C1 segment of cervical spinal cord (tissue), 14 donors: ENCODE data around the gene CBFA2T2.
"Not testable (repeated sequence)": the region's sequence is repeated elsewhere in the genome, so short reads cannot be mapped to it uniquely, and the experiment has no call there.

Experiments
- DNase-seq, 14 donors: peaks; one replicate each; lab custom pipeline; 2025; lab: John Stamatoyannopoulos, UW

CBFA2T2 gene

DNA sequence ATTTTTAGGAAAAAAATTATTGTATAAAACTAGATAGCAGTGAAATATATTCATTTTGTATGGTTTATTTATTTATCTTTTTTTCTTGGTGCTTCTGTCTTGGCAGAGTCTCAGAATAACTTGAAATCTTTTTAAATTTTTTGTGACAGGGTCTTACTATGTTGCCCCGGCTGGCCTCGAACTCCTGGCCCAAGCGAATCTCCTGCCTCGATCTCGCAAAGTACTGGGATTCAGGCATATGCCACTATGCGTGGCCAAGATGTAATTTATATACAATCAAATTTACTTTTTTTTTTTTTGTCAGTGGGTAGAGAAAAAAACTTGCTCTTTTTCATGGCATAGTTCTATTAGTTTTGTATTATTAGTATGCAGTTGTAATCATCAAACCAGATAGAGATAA is 13.7 kb downstream of the CBFA2T2 start:
- DNase-seq = no peak

- DNase-seq = no peak
Measured at GRCh38 chr20:33506576-33506975, 16.7 kb downstream of the CBFA2T2 start.

GRCh38 chr20:33507461-33507860 is 17.6 kb downstream of the CBFA2T2 start:
- DNase-seq = no peak

DNA sequence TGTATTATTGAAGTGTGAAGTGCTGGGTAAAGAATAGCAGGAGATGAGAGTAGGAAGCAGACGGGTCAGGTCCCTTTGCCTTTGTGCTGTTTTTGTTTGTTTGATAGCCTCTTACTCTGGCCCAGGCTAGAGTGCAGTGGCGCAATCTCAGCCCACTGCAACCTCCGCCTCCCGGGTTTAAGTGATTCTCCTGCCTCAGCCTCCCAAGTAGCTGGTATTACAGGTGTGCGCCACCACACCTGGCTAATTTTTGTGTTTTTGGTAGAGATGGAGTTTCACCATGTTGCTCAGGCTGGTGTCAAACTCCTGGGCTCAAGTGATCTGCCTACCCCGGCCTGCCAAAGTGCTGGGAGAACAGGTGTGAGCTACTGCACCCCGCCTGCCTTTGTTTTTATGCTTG is 18.1 kb downstream of the CBFA2T2 start:
- not testable (repeated sequence) for DNase-seq

DNA sequence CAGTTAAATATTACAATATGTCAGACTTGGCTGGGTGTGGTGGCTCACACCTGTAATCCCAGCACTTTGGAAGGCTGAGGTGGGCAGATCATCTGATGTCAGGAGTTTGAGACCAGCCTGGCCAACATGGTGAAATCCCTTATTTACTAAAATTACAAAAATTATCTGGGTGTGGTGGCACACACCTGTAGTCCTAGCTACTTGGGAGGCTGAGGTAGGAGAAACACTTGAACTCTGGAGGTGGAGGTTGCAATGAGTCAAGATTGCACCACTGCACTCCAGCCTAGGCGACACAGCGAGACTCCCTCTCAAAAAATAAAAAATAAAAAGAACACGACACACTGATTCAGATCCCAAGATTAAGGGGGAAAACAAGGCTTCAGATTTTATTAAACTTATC is 19.2 kb downstream of the CBFA2T2 start:
- not testable (repeated sequence) for DNase-seq

DNA sequence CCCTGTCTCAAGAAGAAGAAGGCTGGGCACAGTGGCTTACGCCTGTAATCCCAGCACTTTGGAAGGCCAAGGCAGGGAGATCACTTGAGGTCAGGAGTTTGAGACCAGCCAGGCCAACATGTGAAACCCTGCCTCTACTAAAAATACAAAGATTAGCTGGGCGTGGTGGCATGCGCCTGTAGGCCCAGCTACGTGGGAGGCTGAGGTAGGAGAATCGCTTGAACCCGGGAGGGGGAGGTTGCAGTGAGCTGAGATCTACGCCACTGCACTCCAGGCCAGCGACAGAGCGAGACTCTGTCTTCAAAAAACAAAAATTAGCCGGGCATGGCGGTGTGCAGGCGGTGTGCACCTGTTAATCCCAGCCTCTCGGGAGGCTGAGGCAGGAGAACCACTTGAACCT is 22.0 kb downstream of the CBFA2T2 start:
- DNase-seq = not testable (repeated sequence)

DNA sequence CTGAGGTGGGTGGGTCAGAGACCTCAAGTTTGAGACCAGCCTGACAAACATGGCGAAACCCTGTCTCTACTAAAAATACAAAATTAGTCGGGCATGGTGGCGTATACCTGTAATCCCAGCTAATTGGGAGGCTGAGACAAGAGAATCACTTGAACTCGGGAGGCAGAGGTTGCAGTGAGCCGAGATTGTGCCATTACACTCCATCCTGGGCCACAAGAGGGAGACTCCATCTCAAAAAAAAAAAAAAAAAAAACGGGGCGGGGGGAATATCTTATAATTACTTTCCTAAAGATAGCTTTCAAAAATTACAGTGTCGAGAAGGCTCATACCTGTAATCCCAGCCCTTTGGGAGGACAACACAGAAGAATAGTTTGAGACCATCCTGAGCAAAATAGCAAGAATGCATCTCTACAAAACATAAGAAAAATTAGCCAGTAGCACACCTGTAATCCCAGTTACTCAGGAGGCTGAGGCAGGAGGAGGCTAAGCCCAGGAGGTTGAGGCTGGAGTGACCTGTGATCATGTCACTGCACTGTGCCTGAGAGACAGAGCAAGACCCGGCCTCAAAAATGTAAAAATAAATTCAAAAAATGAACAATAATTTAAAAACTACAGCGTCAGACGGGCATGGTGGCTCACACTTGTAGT is 25.8 kb downstream of the CBFA2T2 start:
- DNase-seq = no peak

GRCh38 chr20:33516882-33517281 is 27.0 kb downstream of the CBFA2T2 start:
- no peak for DNase-seq

DNA sequence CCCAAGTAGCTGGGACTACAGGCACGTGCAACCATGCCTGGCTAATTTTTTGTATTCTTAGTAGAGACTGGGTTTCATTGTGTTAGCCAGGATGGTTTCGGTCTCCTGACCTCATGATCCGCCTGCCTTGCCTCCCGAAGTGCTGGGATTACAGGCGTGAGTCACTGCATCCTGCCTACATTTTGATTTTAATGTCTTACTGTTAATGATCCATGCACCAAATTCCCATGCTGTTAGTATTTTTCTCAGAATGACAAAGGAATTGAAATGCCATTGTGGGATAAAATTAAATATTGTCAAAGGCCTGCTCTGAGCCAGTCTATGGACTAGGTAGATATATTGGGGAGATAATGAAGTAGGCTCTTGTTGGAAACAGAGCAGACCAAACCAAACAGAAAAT is 28.2 kb downstream of the CBFA2T2 start:
- DNase-seq = no peak

GRCh38 chr20:33521461-33521860 is 31.6 kb downstream of the CBFA2T2 start:
- DNase-seq = no peak

GRCh38 chr20:33522256-33522820 is 32.4 kb downstream of the CBFA2T2 start:
- DNase-seq = no peak

DNA sequence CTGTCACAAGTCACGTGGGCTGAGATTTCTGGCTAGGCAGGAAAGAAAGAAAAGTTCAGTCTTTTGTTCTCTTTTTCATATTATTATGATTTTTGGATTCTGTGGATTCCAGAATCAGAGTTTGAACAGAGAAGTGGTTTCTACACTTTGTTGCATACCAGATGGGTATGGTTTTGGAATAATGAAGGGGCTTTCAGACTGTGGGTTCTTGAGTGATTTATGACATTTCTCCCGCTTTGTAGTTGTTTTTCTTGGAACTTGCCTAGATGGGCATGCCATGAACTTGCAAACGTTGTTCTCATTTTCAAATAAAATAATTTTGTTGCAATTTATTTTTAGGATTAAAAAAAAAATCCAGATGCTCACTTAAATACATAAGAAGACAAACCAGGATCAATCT is 34.4 kb downstream of the CBFA2T2 start:
- no peak for DNase-seq

DNA sequence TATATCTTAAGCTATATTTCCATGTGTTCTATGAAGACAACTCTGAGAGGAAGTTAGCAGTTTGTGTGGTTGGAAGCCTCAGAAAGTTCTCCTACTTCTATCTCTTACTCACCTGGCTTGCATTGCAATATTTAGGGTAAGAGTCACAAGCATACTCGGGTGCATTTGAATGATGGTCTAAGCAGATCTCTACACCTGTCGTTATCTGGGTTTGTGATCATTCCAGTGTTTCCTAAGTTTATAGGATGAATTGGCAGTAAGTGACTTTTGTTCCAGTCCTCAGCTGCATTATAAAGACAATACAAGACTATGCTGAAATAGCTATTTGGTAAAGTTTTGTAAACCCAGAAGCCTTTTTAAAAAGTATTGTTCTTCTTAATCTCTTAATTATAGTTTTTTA is 36.9 kb downstream of the CBFA2T2 start:
- DNase-seq = no peak

- no peak for DNase-seq
Measured at GRCh38 chr20:33531047-33531877, 41.4 kb downstream of the CBFA2T2 start.

DNA sequence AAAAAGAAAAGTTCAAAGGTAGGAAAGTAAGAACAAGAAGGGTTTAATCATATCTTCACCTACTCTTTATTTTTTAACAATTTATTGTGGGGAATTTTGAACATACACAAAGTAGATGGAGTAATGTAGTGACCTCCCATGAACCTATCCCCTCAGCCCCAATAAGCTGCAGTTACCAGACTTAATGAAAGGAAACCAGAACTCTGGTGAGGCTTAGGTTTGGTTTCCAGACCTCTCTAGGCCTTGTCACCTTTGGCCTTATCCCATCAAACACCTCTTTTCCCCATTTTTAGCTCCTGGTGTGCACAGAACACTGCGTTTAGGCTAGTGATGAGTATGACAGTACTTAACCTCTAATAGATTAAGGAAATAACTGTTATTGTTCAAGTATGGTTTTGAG is 42.0 kb downstream of the CBFA2T2 start:
- no peak for DNase-seq

GRCh38 chr20:33532753-33533459 is 43.0 kb downstream of the CBFA2T2 start:
- DNase-seq = no peak

GRCh38 chr20:33535717-33536116 is 45.8 kb downstream of the CBFA2T2 start:
- not testable (repeated sequence) for DNase-seq

GRCh38 chr20:33537608-33538007 is 47.7 kb downstream of the CBFA2T2 start:
- no peak for DNase-seq

DNA sequence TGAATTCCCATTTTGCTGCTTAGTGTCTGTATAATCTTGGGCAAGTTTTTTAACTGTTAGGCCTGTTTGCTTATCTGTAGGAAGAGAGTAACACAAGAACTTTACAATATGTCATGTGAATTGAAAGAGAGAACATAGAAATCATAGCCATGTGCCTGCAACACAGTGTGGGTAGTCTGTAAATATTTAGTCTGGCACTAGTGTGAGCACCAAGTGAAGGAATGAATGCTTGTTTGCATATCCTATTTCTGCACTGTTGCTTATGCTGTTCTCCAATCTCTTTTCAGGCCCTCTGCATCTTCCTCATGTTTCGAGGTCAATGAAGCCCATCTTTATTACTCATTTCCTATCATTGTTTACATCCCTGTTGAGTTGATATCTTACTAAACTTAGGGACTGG is 49.2 kb downstream of the CBFA2T2 start:
- no peak for DNase-seq

GRCh38 chr20:33540427-33540826 is 50.5 kb downstream of the CBFA2T2 start:
- no peak for DNase-seq

- DNase-seq = no peak
Measured at GRCh38 chr20:33541074-33541473, 51.2 kb downstream of the CBFA2T2 start.

- DNase-seq = no peak
Measured at GRCh38 chr20:33541797-33542196, 51.9 kb downstream of the CBFA2T2 start.
